NCI-H748 treated with DMSO at 0.1 percent for 48 hours (cell line): ENCODE measurements around the gene PTBP1.
A peak's percentile ranks its signal among the peaks of the same experiment; 100 is the strongest.

Source experiments
- DNase-seq: peaks from one replicate; lab custom pipeline; 2025; lab: John Stamatoyannopoulos, UW

The PTBP1 gene

GRCh38 chr19:796692-797527 lies at the start of gene PTBP1:
Gene PTBP1, plus strand, starts transcription at chr19:797452. Its CDS starts 46 bp downstream, at chr19:797498.
- DNase-seq = peak; percentile 96

DNA sequence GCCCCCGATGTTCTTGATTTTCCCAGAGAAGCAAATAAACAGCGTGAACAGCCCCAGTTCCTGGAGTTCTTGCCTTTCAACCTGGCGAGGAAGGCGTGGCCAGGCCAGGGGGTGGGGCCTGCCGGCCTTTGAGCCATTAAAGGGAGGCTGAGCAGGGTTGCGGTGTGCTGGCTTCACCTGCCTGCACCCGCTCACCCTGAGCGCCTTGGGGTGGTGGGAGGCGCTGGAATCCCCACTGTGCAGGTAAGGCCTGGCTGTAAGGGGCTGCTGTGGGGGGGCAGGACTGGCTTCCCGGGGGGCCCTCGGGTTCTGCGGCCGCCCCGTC lies 49.0 kb upstream of the PTBP1 start:
- DNase-seq = no peak

DNA sequence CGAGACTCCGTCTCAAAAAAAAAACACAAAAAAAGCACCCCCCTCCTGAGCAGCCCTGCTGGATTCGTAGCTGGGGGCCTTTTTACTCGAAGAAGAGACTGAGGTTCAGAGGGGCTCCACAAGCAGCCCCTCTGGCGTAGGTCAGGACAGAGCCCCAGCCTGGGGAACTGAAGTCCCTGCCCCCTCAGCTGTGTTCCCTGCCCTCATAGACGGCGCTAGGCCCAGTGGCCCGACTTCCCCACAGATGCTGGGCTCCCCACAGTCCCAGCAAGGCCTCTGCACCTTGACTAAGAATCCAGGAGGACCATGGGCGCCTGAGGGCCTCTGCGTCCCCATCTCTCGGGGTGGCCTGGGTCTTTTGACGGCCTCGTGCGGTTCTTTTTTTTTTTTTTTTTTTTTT lies 47.4 kb upstream of the PTBP1 start:
- DNase-seq = no peak

- DNase-seq = peak; percentile 56
Observed at GRCh38 chr19:750640-751423, 46.4 kb upstream of the PTBP1 start, which contains the start of gene MISP. Gene MISP, plus strand, starts transcription at chr19:751112. Its CDS starts 5,835 bp downstream, at chr19:756947.

DNA sequence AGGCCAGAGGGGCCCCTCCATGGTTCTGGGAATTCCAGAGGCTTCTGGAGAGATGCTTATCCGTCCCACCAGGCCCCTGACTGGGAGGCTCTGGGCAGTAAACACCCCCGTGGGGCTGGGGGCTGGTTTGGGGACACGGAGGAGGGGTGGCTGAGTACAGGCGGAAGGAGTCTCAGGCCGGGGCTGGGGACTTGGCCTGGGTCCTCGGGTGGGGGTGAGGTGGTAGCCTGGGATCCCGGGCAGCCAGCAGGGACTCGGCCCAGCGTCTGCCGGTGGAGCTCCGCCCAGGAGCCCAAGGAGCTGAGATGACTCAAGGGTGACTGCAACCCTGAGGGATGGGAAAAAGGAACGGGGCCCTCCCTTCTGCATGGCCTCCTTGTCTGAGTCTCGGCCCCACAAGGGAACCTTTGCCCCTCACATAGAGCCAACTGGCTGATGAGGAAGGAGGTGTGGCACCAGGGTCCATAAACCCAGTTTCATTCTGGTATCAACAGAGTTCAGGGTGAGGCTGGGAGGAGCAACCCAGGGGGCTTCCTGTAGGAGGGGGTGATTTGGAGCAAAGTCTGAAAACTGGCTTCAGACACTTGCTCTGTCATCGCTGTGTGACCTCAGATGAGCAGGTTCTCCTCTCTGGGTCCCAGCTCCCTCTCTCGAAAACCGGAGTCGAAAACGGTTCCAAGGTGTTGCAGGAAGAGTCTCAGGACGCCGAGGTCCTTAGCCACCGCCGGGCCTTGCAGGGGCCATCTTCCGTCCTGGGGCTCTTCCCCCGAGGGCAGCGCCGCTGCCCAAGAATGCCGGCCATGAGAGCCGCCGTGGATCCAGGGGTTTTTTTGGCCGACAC lies 45.5 kb upstream of the PTBP1 start:
- no peak for DNase-seq

- no peak for DNase-seq
Observed at GRCh38 chr19:752652-753517, 44.4 kb upstream of the PTBP1 start.

DNA sequence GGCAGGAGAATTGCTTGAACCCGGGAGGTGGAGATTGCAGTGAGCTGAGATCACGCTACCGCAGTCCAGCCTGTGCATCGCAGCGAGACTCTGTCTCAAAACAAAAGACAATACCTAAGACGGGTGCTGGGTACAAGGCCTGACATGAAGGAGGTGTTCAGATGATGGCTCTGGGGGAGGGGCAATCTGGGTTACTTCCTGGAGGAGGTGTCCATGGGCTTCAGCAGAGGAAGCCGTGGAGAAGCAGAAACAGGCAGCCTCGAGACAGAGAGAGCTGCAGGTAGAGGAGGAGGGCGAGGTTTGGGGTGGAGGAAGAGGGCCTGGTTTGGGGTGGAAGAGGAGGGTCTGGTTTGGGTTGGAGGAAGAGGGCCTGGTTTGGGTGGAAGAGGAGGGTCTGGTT lies 42.7 kb upstream of the PTBP1 start:
- no peak for DNase-seq

- no peak for DNase-seq
Observed at GRCh38 chr19:755063-755462, 42.2 kb upstream of the PTBP1 start.

GRCh38 chr19:756236-756635 lies 41.0 kb upstream of the PTBP1 start:
- DNase-seq = no peak

GRCh38 chr19:756821-757688 lies 40.2 kb upstream of the PTBP1 start:
- DNase-seq = no peak

GRCh38 chr19:757811-758668 lies 39.2 kb upstream of the PTBP1 start:
- DNase-seq = no peak

DNA sequence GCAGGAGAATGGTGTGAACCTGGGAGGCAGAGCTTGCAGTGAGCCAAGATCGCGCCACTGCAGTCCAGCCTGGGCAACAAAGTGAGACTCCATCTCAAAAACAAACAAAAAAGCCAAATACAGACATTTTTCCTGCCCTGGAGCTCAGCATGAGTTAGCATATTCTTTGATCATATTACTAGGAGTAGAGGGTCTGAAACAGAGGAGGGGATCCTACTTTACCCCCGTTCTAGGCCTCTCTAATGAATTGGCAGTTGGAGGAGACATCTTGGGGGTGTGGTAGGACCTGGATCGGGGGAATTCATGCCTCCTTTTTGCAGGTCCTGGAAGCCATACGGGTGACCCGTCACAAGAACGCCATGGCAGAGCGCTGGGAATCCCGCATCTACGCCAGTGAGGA lies 34.1 kb upstream of the PTBP1 start:
- no peak for DNase-seq

GRCh38 chr19:763869-764268 lies 33.4 kb upstream of the PTBP1 start:
- no peak for DNase-seq

- no peak for DNase-seq
Observed at GRCh38 chr19:764301-764700, 33.0 kb upstream of the PTBP1 start.

DNA sequence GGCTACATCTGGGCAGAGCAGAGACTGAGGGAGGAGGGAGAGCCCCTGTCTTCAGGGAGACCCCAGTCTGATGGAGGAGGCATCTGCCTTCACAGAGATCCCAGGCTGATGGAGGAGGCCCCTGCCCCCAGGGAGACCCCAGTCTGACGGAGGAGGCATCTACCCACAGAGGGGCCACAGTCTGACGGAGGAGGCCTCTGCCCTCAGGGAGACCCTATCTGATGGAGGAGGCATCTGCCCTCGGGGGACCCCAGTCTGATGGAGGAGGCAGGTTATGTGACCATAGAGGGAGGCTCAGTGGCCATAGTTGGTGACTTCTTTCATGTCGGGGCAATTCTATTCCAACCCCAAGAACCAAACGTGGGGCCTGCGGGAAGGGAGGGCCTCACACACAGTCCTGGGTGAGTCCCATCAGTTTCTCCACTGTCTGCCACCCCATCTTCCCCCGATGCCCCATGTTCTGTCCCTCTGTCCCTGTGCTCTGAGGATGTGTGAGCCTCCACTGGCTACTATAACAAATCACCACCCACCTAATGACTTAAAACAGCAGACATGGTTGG lies 32.0 kb upstream of the PTBP1 start:
- no peak for DNase-seq

DNA sequence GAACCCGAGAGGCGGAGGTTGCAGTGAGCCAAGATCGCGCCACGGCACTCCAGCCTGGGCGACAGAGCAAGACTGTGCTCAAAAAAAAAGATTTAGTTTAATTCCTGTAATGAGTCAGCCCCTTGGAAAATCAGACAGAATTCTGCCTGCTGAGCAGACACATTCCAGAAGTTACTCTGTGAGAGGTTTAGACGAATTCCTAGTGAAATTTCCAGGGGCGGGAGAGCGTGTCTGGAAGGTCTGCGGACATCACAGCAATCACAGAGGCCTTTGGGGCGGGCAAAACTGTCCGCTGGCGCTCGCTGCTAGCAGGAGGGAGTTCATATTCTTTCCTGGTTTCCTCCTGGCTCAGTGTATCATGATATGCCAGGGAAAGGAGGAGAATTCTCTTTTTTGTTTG lies 28.8 kb upstream of the PTBP1 start:
- no peak for DNase-seq

DNA sequence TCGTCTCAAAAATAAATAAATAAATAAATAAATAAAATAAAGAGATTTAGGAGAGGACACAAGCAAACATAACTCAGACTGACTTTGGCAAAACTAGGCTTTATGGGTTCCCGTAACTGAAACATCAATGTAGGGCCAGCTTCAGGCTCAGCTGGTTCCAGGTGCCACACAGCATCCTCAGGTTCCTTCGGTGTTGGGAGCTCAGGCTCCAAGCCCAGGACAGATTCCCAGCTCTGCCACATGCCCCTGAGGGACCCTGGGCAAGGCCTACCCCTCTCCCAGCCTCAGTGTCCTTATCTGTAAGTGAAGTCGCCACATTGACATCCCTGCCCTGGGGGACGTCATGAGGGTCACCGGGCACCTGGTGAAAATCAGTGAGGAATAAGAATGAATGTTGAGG lies 27.6 kb upstream of the PTBP1 start:
- DNase-seq = no peak

DNA sequence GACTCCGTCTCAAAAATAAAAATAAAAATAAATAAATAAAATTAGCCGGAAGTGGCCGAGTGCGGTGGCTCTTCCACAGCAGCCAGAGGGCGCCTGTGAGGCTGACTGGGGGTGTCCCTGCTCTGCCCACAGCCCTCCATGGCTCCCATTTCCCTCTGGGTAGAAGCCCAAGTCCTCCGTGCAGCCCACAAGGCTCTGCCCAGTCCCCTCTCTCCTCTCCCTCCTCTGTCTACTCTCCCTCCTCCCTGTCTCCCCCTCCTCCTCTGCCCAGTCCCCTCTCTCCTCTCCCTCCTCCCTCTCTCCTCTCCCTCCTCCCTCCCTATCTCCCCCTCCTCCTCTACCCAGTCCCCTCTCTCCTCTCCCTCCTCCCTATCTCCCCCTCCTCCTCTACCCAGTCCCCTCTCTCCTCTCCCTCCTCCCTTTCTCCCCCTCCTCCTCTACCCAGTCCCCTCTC lies 25.9 kb upstream of the PTBP1 start:
- no peak for DNase-seq

DNA sequence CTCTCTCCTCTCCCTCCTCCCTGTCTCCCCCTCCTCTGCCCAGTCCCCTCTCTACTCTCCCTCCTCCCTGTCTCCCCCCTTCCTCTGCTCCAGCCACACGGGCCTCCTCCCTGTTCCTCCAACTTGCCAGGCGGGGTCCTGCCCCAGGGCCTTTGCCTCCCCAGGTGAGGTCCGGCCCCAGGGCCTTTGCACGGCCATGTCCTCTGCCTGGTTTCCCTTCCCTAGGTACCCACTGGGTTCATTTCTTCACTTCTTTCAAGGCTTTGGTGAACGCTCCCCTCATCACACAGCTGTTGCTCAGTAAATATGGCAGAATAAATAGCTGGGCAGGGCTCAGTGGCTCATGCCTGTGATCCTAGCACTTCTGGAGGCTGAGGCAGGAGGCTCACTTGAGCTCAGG lies 25.2 kb upstream of the PTBP1 start:
- no peak for DNase-seq
